ENCODE measurements around the gene DNAH8.

The DNAH8 gene

DNA sequence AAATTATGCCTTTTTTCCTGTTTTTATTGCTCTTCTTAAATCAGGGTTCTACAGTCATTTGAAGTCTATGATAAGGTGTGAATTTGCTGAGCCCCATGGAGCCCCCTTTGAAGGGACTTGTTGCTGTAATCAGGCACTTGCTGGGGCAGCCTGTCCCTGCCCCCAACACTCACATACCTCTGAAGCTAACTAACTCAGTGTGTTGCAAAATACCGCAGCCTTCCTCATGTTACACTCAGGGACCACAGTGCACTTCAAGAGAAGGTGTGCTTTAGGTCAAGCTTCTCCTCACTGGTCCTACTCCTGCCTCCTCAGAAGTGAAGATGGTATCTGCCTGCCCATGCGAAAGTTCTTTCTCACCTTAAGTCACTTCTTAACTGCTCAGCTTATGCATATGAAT, 267.4 kb downstream of the DNAH8 start:
- H3F3A ChIP-seq (ENCODE audit: insufficient read depth), result no peaks in the 10 kb centered on the region
- H2AFZ ChIP-seq (ENCODE audit: low read depth, low read length, severe bottlenecking), result no peak overlapping the region
- no peaks in the 10 kb centered on the region for H3K79me2 ChIP-seq (ENCODE audit: insufficient read depth, low read length)
- H3K4me3 ChIP-seq (ENCODE audit: insufficient read depth, low read length, poor library complexity, severe bottlenecking), result no peak overlapping the region
- H3K9ac ChIP-seq (ENCODE audit: low read length), result no peak overlapping the region
- no peaks in the 10 kb centered on the region for H3K9me2 ChIP-seq (replicated peaks; ENCODE audit: insufficient read depth, low read length)
- H3K27ac ChIP-seq (ENCODE audit: low read depth, low read length), result no peak overlapping the region
- TF ChIP-seq EZH2phosphoT487 (conservative IDR thresholded peaks at IDR 0.05; ENCODE audit: low read length), result no peak
- TF ChIP-seq, protein P1, sequence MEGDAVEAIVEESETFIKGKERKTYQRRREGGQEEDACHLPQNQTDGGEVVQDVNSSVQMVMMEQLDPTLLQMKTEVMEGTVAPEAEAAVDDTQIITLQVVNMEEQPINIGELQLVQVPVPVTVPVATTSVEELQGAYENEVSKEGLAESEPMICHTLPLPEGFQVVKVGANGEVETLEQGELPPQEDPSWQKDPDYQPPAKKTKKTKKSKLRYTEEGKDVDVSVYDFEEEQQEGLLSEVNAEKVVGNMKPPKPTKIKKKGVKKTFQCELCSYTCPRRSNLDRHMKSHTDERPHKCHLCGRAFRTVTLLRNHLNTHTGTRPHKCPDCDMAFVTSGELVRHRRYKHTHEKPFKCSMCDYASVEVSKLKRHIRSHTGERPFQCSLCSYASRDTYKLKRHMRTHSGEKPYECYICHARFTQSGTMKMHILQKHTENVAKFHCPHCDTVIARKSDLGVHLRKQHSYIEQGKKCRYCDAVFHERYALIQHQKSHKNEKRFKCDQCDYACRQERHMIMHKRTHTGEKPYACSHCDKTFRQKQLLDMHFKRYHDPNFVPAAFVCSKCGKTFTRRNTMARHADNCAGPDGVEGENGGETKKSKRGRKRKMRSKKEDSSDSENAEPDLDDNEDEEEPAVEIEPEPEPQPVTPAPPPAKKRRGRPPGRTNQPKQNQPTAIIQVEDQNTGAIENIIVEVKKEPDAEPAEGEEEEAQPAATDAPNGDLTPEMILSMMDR (IDR thresholded peaks at IDR 0.05; ENCODE audit: insufficient read depth, low read length, poor library complexity, severe bottlenecking), result no peak
- no peaks in the 10 kb centered on the region for H4K20me1 ChIP-seq (ENCODE audit: low read depth, low read length)
- peaks cover 4% of the 10 kb centered on the region; the same call in 1 of the 2 replicates for H3K27me3 ChIP-seq (ENCODE audit: low read length)
- H3K4me2 ChIP-seq (ENCODE audit: low read depth, low read length, poor library complexity, severe bottlenecking), result no peak overlapping the region
- H3K9me3 ChIP-seq (ENCODE audit: insufficient read depth, low read length), result no peaks in the 10 kb centered on the region
- no peaks in the 10 kb centered on the region for H3K36me3 ChIP-seq (ENCODE audit: low read length)

DNA sequence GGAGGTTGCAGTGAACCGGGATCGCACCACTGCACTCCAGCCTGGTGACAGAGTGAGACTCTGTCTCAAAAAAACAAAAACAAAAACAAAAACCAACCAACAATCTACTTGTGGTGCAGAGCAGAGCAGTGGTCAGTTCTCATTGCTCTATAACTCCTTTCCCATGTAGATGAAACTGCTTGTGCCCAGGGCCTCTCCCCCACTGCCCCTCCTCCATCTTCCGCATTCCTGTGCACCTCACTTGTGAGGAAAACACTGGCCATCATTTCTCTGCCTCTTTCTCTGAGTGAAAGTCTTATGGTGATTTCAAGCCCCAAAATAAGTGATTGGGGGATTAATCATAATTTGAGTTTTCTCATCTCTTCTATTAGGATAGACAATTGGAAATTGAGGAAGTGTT, 269.6 kb downstream of the DNAH8 start:
- Histone ChIP-seq H3F3A (ENCODE audit: insufficient read depth) (no peaks in the 10 kb centered on the region), H3K9me3 (ENCODE audit: insufficient read depth, low read length) (no peaks in the 10 kb centered on the region), H3K27ac (ENCODE audit: low read depth, low read length) (no peak overlapping the region), H3K36me3 (ENCODE audit: low read length) (no peaks in the 10 kb centered on the region), H3K4me3 (ENCODE audit: insufficient read depth, low read length, poor library complexity, severe bottlenecking) (no peak overlapping the region), H4K20me1 (ENCODE audit: low read depth, low read length) (no peaks in the 10 kb centered on the region), H3K9me2 (replicated peaks; ENCODE audit: insufficient read depth, low read length) (no peaks in the 10 kb centered on the region), H3K27me3 (ENCODE audit: low read length) (no peaks in the 10 kb centered on the region), H3K4me2 (ENCODE audit: low read depth, low read length, poor library complexity, severe bottlenecking) (no peak overlapping the region), H3K9ac (ENCODE audit: low read length) (no peak overlapping the region), H2AFZ (ENCODE audit: low read depth, low read length, severe bottlenecking) (no peak overlapping the region), H3K79me2 (ENCODE audit: insufficient read depth, low read length) (no peaks in the 10 kb centered on the region)
- TF ChIP-seq EZH2phosphoT487 (conservative IDR thresholded peaks at IDR 0.05; ENCODE audit: low read length), result no peak
- TF ChIP-seq, protein P1 (IDR thresholded peaks at IDR 0.05; ENCODE audit: insufficient read depth, low read length, poor library complexity, severe bottlenecking), result no peak

DNA sequence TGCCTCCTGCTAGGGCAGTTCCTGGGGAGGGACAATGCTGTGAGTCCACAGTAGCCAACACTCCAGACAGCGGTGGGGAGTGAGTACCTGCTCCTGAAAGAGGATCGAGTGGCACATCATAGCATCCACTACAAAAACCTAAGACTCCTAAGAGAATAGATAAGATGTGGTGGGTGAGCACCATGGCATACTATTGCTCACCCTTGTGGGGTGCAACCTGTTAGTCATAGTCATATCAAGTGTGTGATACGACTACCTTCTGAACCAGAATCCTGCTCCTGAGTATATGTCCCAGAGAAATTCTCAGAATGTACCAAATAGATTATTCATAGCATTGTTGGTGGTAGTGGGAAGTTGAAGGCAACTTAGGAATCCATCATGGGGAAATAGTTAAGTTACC, 270.7 kb downstream of the DNAH8 start:
- Histone ChIP-seq H2AFZ (ENCODE audit: low read depth, low read length, severe bottlenecking) (no peak overlapping the region), H3K9ac (ENCODE audit: low read length) (no peak overlapping the region), H3K4me2 (ENCODE audit: low read depth, low read length, poor library complexity, severe bottlenecking) (no peak overlapping the region), H3F3A (ENCODE audit: insufficient read depth) (no peaks in the 10 kb centered on the region), H3K9me2 (replicated peaks; ENCODE audit: insufficient read depth, low read length) (no peaks in the 10 kb centered on the region), H3K4me3 (ENCODE audit: insufficient read depth, low read length, poor library complexity, severe bottlenecking) (no peak overlapping the region), H3K27me3 (ENCODE audit: low read length) (no peaks in the 10 kb centered on the region), H3K79me2 (ENCODE audit: insufficient read depth, low read length) (no peaks in the 10 kb centered on the region), H3K9me3 (ENCODE audit: insufficient read depth, low read length) (no peaks in the 10 kb centered on the region), H3K36me3 (ENCODE audit: low read length) (no peaks in the 10 kb centered on the region), H3K27ac (ENCODE audit: low read depth, low read length) (no peak overlapping the region), H4K20me1 (ENCODE audit: low read depth, low read length) (no peaks in the 10 kb centered on the region)
- TF ChIP-seq EZH2phosphoT487 (conservative IDR thresholded peaks at IDR 0.05; ENCODE audit: low read length), result no peak
- TF ChIP-seq, protein P1 (IDR thresholded peaks at IDR 0.05; ENCODE audit: insufficient read depth, low read length, poor library complexity, severe bottlenecking), result no peak

Data from SU-DHL-6 (cell line).